SK-MEL-5 (cell line): ENCODE results near the gene CD109. TPM values are rescaled to one million over a fixed set of nuclear protein-coding genes. Genes with fewer than 3 reads are reported as not detected.

Experiments
- DNase-seq: peaks from one replicate; pipeline ENCODE4 v3.0.0-alpha.2; 2016; ENCODE audit warnings: low read depth, low spot score
- in situ Hi-C: cut with HindIII; loops from 2 replicates; pipeline ENCODE4 v1.10.0; 2016; ENCODE audit warnings: low sequenced_read_pairs, high pct_unique_total_duplicates, low pct_unique_long_range_greater_than_20kb
- total RNA-seq: library from RNA; depleted of rRNA; stranded (reverse); fragments of >200 nt; shearing (Covaris generic); gene quantifications from 2 replicates; pipeline ENCODE4 v1.2.3, GENCODE V29; 2014

CD109 gene
- total RNA-seq, 1 experiment from 2014 or later = 53.1 TPM

DNA sequence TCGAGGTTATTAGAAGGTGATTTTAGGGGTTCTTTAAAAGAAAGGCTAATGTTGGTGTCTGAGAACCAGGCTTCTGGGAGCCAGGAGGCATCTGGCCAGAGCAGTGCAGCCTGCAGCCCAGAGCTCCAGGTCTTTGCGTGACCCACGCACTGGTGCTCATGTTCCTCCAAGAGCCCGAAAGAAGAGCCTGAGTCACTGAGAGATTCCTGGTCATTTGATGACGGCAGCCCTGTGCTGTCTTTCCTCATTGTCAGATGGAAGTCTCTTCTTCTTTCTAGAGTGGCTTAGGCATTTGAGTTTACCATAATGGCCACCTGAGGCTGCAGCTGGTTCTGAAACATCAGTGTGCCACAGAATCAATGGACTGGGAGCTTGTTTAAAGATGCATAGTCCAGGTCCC lies 46.4 kb downstream of the CD109 start:
- in situ Hi-C loops = no loop called here
- DNase-seq = no peak

- DNase-seq = no peak
- in situ Hi-C loops = no loop called here
Measured at GRCh38 chr6:73743081-73743480, 47.1 kb downstream of the CD109 start.

- DNase-seq = peak; percentile 47
- in situ Hi-C loops = no loop called here
Measured at GRCh38 chr6:73743556-73743955, 47.6 kb downstream of the CD109 start.

DNA sequence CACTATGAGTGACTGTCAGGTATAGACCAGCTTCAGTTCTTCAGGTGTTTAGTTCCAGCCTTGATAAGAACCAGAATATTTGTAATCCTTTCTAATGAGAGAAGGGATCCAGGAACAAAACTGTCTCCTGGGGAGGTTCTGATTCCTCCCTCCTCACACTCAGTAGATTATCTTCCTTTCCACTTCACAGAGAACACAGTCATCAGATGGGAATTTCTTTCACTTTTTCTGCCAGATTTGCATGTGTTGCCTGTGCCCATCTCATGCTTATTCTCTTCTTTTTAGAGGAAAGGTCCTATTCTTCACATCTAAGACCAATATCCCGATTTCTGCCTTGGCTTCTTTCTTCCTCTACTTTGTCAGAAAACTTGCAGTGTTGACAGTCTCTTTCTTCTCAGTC lies 50.8 kb downstream of the CD109 start:
- DNase-seq = no peak
- in situ Hi-C loops = no loop called here

DNA sequence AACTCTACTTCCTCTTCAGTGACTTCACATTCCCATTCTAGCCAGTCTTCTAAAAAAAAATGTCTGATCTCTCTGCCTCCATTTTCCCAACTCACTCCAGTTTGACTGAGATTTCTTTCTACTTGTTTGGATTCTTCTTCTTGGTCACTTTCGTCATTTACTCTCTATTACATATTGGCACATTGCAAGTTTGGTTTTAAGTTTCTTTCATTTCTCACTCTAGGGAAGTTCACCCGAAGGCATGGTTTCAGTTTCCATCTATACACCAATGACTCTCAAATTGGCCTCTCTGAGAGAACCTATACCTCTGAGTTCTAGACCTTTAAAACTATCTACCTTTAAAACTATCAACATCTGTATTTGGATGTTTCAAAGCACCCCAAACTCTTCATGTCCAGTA lies 51.3 kb downstream of the CD109 start:
- in situ Hi-C loops = no loop called here
- no peak for DNase-seq

- in situ Hi-C loops = no loop called here
- no peak for DNase-seq
Measured at GRCh38 chr6:73752943-73753342, 56.9 kb downstream of the CD109 start.

- in situ Hi-C loops = no loop called here
- DNase-seq = no peak
Measured at GRCh38 chr6:73766040-73766439, 70.0 kb downstream of the CD109 start.

DNA sequence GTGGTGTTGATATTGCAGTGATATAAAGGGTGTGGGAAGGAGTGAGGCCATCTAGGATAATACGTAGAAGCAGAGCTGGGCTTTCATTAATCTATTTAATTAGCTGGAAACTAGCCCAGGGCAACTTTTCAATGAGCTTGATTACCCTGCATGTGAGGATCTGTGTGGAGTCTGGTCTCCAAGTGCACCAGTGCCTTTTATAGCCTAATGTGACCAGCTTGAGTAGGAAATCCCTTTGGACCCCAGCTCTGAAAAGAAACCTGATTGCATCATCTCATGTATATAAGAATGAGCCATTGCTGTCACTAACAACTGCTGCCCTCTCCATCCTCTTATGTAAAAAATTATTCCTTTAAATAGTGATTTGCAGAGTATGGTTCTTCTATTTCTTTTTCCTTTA lies 72.6 kb downstream of the CD109 start:
- DNase-seq = no peak
- in situ Hi-C loops = no loop called here

DNA sequence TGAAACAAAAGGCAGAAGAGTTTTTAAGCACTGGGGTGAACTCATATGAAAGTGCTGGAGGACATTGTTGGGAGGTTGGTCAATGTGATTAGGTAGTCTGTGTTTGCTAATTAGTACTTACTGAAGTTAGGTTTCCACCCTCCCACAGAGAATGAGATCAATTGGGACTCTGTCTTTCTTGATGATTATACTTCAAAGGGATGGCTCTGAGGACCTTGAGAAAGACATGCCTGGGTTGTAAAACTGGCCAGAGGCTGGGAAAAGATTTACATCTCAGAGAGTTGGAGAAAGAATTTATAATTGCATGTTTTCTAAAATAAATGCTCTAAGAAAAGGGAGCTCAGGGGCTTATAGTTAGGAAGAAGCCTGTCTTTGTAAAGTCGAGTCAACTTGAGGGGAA lies 74.0 kb downstream of the CD109 start:
- in situ Hi-C loops = no loop called here
- no peak for DNase-seq

- in situ Hi-C loops = no loop called here
Measured at GRCh38 chr6:73774311-73774774, 78.3 kb downstream of the CD109 start.

GRCh38 chr6:73779943-73780342 lies 83.9 kb downstream of the CD109 start:
- in situ Hi-C loops = no loop called here
- no peak for DNase-seq

More at GRCh38 chr6:73774311-73774774, 78.3 kb downstream of the CD109 start:
- peak; percentile 98 for DNase-seq

DNA sequence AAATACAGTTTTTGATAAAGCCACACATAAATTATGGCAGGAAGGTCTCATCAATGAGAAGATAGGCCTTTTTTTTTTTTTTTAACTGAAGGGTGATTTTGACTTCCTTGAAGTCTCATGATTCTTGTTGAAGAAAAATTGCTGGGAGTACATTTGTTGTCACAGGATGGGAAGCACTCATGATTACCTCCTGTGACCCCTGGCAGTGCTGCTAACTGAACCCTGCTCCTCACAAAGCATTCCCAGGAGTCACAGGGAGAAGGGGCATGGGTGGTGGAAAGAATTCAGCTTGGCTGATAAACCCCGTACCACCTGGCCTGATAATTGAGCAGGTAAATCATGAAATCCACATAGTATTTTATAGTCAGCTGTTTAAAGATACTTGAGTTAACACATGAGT lies 86.9 kb downstream of the CD109 start:
- in situ Hi-C loops = no loop called here
- DNase-seq = peak; percentile 66

- in situ Hi-C loops = no loop called here
- no peak for DNase-seq
Measured at GRCh38 chr6:73784726-73785505, 88.9 kb downstream of the CD109 start.

DNA sequence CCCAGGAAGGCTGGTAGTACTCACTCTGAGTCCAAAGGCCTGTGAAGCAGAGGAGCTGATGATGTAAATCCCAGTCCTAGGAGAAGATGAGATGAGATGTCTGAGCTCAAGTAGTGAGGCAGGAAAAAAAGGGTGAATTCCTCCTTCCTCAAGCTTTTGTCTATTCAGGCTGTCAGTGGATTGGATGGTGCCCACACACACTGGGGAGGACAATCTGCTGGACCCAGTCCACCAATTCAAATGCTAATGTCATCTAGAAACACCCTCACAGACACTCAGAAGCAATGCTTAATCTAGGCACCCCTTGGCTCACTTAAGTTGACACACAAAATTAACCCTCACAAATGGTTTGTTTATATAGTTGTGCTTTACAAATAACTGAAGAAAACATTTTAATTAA lies 94.6 kb downstream of the CD109 start:
- in situ Hi-C loops = no loop called here
- DNase-seq = no peak

- no peak for DNase-seq
- in situ Hi-C loops = no loop called here
Measured at GRCh38 chr6:73791336-73791735, 95.3 kb downstream of the CD109 start.

GRCh38 chr6:73792738-73793137 lies 96.7 kb downstream of the CD109 start:
- no peak for DNase-seq
- in situ Hi-C loops = no loop called here

DNA sequence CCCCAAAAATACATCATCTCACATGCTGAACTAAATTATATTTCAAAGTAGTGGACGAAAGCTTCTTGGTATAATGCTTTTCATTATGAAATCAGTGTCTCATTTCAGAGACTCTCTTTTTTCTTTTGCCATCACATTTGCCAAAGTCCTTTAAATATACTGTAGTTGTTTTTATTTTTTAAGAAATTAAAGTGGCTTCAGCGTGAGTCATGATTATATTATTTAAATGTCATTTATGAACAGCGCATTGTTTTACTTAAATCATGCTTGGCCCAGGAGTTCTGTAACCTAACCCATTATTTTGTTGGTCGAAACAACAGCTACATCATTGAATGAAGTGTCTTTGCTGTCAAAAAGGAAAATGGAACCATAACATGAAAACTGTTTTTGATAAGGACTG lies 100.9 kb downstream of the CD109 start:
- in situ Hi-C loops = no loop called here
- no peak for DNase-seq

- no peak for DNase-seq
- in situ Hi-C loops = no loop called here
Measured at GRCh38 chr6:73797861-73798260, 101.9 kb downstream of the CD109 start.

GRCh38 chr6:73798592-73798991 lies 102.6 kb downstream of the CD109 start:
- DNase-seq = peak; percentile 65
- in situ Hi-C loops = no loop called here

DNA sequence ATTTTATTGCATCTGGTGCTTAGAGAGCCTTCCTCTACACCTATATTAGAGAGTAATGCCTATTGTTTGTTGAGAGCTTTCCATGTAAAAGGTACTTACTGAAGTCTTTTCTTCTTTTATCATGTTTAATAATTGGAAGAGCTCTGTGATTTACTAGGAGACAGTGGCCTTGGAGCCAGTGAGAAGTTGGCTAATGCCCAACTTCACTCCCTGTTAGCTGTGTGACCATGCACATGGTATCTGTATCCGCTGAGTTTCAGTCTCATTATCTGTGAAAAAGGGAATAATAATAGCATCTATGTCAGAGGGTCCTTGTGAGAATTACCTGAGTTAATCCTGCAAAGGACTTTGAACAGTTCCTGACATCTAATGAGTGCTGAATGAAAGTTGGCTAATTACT lies 105.0 kb downstream of the CD109 start:
- in situ Hi-C loops = no loop called here
- DNase-seq = no peak
